HG03469 (cell line): ENCODE results near the gene TLE2.
A peak's percentile ranks its signal among the peaks of the same experiment; 100 is the strongest.
"Not testable (repeated sequence)": the region's sequence is repeated elsewhere in the genome, so short reads cannot be mapped to it uniquely, and the experiment has no call there.

Experiments
- ATAC-seq: cut with Tn5 transposase; IDR thresholded peaks from one replicate; pipeline ENCODE4 v1.9.1; 2021; ENCODE audit warnings: mild to moderate bottlenecking, moderate library complexity, moderate number of reproducible peaks; ENCODE audit not compliant: unreplicated experiment

TLE2 gene

DNA sequence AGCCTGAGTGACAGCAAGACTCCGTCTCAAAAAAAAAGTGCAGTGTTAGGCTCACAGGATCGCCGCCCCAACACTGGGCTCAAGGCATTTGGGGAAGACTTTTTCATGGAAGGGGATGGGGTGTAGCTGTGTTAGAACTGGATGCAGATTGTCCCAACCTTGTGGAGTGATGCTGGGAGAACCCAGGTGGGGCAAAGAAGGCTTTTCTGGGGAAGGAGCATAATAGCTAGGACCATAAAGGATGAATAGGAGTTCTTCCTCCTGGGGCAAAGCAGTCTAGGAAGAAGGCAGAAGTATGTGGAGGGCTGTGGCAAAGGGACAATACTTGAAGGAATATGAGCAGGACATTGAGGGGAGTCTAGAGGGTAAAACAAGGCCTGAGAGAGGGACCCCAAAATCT, 40.5 kb downstream of the TLE2 start:
- ATAC-seq = no peak

DNA sequence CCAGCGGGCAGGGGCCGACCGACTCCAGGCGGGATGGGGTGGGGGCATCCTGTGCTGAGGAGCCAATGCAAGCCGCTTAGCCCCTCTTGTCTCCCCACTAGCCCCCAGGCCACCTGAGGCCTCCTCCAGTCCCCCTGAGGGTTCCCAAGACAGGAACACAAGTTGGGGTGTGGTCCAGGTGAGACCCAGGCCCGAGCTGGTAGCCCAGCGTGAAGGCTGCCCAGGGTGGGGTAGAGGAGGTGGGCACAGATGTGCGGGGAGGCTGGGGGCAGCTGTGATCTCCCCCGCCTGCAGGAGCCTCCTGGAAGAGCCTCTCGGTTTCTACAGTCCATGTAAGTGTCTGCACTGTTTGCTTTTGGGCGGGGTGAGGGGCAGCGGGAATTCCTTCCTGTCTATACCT, 41.3 kb downstream of the TLE2 start:
- no peak for ATAC-seq

DNA sequence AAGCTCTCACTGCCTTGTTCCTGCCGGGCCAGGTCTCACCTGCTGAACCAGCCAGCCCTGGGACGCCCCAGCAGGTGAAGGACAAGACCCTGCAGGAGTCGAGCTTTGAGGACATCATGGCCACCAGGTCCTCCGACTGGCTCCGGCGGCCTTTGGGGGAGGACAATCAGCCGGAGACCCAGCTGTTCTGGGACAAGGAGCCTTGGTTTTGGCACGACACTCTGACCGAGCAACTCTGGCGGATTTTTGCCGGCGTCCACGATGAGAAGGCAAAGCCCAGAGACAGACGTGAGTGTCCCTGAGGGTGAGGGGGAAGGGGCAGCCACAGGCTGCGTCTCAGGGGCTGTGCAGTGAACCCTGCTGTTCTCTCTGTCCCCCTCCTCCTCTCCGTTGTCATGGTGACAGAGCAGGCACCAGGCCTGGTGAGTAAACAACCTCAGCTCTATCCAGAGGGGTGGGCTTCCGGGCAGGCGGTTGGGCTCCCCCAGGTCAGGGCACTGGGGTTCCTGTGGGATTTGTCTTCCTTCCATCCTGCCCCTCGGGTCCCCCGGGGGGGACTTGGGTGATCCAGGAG, 42.0 kb downstream of the TLE2 start:
- no peak for ATAC-seq

DNA sequence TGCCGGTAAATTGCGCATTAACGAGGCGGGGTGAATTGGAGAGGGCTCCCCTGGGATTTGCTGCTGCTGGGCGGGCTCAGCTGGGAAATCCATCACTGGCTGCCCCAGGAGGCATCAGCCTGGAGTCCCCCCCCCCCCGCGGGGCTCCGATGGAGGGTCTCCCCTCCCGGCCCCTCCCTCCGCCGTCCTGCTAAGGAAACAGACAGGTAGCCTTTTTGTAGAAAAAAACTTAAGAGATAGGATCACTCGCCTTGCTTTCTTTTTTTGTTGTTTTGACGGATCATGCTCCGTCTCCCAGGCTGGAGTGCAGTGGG, 44.9 kb downstream of the TLE2 start:
- ATAC-seq = no peak

DNA sequence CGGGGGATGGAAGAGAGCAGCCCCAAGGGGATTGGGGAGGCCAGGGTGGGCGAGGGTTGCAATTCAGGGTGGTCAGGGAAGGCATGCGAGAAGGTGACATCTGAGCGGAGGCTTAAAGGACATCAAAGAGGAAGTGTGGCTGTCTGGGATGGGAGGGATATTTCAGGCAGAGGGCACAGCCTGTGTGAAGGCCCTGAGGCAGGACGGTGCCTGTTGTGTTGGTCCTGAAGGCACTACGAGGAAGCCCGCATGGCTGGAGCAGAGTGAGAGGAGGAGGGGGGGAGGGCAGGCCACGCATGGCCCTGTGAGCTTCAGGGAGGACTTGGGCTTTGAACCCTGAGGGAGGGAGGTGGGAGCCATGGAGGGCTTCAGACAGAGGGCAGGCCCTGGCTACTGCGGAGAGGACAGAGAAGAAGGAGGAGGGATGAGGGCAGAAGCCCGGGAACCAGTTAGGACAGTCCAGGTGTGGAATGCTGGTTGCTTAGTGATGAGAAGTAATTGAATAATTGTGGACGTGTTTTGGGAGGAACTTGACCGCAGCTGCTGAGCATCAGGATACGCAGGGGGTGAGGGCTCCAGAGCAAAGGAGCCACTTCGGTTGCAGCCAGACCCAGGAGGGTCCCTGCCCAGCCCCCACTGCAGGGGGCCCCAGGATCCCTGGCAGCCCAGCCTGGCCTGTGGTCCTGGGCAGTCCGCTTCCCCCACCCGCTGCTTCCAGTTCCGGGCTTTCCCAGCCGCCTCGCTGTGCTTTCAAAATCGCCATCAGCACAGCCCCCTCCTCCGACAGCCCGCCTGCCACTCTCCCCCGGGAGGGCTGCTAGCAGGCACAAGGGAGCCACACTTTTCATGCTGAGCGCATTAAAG, 45.5 kb downstream of the TLE2 start:
- ATAC-seq = no peak

DNA sequence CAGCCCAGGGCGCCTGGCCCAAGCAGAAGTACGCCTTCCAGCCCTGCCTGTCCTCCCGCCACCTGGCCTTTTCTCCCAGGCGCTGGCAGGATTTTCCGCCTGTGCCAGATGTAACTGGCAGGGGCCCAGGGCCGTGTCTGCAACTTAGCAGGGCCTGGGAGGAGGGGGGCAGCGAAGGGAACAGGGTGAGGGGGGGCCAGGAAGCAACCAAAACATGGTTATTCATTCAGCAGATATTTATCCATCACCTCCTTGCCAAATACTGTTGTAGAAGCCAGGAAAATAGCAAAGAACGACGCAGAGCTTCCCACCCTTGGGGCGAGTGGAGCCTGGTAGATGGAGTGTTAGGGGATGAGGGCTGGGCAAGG, 46.1 kb downstream of the TLE2 start:
- ATAC-seq = no peak

DNA sequence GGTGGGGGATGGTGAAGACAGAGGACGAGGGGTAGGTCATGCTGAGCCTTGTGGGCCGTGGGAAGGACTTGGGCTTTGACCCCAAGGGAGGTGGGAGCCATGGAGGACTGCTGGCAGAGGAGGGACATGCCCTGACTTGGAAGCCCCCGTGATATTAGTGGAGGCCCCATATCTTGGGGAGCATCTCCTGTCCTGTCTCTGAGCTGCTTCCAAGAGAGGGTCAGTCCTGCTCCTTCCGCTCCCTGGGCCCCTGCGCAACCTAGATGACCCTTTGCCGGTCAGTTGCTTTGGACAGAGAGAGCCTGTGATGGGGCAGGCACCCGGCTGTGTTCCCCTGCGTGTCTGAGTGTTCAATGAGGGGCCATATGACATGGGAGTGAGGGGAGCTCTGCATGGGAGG, 46.5 kb downstream of the TLE2 start:
- no peak for ATAC-seq

DNA sequence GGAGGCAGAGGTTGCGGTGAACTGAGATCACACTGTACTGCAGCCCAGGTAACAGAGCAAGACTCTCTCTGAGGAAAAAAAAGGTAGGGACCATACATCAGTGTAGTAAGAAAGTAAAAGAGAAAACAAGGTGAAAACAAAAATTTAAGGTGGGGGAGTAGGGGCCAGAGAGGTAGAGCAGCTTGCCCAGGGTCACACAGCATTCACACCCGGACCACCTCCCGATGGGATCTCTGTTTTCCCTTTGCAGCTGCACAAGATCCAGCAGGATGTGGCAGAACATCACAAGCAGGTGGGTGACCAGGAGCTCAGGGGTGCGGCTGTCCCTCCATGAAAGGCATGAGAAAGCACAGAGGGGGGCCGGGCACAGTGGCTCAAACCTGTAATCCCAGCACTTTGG, 47.2 kb downstream of the TLE2 start:
- ATAC-seq = no peak

DNA sequence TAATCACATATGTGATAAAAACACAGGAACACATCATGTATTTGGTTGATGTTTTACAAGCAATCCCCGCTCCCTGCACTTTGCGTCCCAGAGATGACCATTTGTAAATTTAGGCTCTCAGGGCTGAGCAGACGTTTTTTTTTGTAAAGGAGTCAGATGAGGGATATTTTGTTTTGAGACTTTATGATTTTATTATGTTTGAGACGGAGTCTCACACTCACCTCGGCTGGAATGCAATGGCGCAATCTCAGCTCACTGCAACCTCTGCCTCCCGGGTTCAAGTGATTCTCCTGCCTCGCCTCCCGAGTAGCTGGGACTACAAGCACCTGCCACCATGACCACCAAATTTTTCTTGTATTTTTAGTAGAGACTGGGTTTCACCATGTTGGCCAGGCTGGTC, 50.3 kb downstream of the TLE2 start:
- ATAC-seq = no peak

DNA sequence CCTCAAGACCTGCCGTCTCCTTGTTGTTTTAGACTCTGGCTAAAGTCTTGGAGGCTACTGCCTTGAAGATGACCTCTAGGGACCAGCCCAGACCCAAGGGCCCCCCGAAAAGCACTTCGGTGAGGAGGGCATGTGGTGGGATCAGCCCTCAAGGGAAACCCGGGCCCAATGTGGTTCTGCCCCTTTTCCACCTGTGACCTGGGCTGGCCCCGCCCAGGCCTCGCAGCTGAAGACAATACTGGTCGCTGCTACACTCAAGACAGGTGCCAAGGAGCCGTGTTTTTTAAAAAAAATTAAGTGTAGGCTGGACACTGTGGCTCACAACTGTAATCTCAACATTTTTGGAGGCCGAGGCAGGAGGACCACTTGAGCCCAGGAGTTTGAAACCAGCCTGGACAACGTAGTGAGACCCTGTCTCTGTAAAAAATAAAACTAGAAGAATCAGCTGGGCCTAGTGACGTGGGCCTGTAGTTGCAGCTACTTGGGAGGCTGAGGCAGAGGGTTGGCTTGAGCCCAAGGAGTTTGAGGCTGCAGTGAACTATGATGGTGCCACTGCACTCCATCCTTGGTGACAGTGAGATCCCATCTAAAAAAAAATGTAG, 50.8 kb downstream of the TLE2 start:
- no peak for ATAC-seq

DNA sequence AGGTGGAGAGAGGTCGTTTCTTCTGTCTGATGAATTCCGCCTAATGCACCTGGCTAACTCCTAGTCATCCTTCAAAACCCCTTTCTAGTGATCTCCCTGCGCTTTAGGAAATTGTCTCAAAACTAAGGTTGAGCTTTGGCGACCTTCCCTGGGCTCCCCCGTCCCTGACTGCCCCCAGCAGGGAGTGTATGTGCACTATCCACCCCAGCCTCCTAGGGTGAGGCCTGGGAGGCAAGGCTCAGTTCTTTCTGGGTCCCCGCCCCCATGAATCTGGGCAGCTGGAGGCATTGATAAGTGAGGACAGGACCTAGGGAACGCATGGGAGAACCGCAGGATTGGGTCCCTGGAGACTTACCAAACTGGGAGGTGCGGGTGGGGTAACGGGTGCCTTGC, 51.3 kb downstream of the TLE2 start:
- ATAC-seq = no peak

DNA sequence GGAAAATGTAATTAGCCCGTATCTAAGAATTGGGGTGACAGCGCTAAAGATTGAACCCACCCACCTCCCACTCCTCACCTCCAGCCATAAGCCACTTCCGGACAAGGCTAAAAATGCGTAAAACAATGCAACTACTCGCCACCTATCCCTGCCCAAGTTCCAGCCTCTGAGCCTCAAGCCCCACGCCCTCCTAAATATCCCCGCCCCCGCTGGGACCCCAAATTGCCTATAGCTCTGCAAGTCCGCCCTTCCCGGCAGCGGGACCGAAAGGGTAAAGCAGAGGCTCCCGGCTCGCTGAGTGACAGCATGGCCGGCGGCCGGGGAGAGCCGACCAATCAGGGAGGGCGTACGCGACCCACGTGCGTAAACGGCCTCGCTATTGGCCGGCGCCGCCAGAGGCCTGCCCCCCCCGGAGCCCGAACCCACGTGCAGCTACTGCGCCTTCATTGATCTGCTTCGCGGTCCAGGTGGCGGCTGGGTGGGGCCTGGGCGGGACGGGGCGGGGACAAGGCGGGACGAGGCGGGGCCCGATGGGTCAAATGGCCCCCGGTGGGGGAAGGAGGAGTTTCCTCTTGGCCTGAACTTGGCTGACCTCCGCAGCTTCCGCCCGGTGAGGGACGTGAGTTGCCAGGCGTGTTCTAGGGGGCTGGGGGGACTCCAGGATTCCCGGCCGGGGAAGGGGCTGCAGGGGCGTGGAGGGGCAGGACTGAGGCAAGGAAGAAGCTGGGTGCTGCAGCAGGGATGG, 51.9 kb downstream of the TLE2 start, which contains the start of gene TLE6:
Gene TLE6 (plus strand): TSS at position 564 of the 745 bp plus-strand sequence. CDS start 670 bp downstream, outside the sequence.
- ATAC-seq = peak; percentile 88

DNA sequence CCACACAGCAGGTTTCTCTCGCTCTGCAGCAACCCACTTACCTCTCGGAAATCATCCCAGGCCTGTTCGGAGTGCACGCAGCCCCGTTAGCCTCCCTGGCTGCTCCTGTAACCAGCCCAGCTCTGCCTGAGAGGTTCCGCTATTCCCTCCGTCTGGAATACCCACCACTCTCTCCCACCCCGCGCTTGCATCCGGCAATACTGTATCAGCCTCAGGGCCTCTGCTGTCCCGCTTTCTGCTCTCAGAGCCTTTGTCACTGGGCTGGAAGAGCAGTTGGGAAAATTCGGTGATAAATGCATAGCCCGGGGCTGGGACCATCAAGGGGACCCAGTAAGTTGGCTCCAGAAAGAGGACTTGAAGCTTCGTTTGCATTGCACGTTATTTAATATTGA, 52.5 kb downstream of the TLE2 start:
- ATAC-seq = no peak

DNA sequence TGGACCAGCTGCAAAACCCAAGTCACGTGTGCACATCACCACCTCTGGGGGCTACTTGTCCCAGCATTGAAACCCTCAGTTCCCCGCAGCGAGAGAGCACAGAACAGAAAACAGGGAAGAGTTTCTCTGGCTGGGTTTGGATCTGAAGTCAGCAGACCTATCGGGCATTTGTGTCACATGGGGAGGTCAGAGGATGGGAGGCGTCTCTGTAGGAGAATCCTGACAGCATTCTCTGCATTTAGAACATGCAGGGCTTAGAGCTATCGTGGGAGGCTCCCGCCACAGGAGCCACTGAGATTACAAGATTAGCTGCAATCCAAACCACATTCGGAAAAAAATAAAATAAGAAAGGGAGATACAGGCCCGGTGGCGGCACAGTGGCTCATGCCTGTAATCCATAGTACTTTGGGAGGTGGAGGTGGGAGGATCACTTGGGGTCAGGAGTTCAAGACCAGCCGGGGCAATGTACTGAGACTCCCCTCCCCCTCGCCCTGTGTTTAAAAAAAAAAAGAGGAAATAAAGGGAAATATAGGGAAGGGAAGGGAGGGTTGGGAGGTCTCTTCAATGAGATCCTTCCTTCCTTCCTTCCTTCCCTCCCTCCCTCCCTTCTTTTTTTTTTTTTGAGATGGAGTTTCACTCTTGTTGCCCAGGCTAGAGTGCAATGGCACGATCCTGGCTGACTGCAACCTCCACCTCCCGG, 54.6 kb downstream of the TLE2 start:
- ATAC-seq = no peak

DNA sequence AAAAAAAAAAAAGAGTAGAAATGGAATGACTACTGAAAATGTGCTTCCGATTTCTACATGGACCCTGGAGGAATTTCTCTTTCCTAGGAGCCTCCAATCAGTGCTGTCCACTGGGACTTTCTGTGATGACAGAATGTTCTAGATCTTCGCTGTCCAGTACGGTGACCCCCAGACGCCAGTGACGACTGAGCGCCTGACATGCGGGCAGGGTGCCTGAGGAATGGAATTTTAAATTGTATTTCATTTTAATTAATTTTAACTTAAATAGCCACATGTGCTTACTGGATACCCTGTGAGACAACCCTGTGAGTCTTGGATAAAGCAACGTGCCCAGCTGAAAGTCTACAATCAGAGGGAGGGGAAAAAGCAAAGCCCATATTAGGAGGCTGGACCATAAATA, 55.9 kb downstream of the TLE2 start:
- no peak for ATAC-seq

DNA sequence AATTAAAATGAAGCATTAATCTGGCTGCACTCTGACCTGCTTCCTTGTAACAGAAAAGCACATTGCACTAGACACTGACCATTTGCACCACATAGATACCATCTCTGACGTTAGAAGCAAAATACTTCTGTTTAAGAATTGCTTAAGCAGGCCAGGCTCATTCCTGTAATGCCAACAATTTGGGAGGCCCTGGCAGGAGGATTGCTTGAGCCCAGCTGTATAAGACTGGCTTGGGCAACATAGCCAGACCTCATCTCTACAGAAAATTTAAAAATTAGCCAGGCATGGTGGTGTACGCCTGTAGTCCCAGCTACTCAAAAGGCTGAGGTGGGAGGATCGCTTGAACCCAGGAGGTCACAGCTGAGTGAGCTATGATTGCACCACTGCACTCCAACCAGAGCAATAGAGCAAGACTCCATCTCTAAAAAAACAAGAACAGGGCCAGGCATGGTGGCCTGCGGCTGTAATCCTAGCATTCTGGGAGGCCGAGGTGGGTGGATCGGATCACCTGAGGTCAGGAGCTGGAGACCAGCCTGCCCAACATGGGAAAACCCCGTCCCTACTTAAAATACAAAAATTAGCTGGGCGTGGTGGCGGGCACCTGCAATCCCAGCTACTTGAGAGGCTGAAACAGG, 58.8 kb downstream of the TLE2 start:
- no peak for ATAC-seq

DNA sequence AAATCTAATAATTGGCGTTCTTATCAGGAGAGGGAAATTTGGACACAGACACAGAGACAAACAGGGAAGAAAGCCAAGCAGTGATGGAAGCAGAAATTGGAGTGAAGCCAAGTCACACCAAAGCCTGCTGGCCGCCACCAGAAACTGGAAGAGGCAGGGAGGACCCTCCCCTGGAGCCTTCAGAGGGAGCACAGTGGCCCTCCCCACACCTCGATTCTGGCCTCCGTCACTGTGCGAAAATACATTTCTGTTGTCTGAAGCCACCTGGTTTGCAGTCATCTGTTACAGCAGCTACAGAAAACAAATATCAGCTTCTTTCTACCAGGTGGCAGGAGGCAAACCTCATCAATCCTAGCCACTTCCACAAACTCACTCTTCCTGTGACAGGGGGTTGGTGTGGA, 60.0 kb downstream of the TLE2 start:
- no peak for ATAC-seq

DNA sequence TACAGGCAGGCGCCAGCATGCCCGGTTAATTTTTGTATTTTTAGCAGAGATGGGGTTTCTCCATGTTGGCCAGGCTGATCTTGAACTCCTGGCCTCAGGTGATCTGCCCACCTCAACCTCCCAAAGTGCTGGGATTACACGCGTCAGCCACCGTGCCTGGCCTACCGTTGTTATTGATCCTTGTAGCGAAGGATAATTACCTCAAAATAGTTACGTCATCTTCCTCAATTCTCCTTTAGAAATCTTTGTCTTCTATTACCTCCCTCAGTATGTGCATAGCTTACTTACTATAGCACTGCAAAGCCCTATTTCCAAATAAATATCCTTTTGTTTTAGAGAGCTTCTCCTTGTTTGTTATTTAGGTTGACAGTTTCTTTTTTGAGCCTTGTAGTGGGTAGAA, 61.1 kb downstream of the TLE2 start:
- ATAC-seq = no peak

DNA sequence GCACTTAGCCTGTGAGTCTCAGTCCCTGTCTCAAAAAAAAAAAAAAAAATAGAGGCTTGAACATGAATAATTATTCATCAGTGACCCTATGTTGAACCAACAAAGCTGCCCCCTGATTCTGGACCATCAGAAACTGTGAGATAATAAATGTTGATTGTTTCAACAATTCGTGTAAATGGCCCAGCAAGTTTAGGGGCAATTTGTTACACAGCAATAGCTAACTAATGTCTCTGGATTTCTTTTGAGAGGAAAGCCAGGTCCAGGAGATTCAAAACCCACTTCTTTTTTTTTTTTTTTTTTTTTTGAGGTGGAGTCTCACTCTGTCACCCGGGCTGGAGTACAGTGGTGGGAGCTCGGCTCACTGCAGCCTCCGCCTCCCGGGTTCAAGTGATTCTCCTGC, 64.2 kb downstream of the TLE2 start:
- no peak for ATAC-seq

DNA sequence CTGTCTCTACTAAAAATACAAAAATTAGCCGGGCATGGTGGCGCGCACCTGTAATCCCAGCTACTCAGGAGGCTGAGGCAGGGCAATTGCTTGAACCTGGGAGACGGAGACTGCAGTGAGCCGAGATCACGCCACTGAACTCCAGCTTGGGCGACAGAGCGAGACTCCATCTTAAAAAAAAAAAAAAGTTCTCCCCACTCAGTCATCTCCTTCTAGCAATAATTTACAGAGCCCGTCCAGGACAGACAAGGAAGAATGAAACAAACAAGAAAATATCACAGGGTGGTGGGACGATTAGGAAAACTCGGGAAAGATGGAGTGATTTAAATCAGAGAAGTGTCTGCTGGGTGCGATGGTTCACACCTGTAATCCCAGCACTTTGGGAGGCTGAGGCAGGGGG, 65.4 kb downstream of the TLE2 start:
- not testable (repeated sequence) for ATAC-seq

DNA sequence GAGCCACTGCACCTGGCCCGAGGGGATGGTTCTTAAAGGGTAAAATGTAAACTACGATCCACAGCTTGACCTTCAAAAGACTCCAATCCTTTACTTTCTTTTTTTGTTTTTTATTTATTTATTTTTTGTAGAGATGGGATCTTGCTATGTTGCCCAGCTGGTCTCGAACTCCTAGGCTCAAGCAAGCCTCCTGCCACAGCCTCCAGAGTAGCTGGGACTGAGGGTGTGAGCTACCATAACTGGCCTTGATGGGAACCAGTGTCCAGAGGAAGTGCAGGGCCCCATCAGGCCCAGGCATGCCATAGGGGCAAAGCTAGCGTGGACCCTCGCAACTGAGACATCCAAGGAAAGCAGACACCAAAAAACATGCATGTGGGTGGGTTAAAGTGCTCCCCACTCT, 66.0 kb downstream of the TLE2 start:
- ATAC-seq = no peak
